Measurements from ENCODE around the gene KDM5C. TPM values are rescaled to one million over a fixed set of nuclear protein-coding genes. Genes with fewer than 3 reads are reported as not detected.

KDM5C gene
- total RNA-seq, 1 experiment from 2014 or later, result 89.8 TPM

DNA sequence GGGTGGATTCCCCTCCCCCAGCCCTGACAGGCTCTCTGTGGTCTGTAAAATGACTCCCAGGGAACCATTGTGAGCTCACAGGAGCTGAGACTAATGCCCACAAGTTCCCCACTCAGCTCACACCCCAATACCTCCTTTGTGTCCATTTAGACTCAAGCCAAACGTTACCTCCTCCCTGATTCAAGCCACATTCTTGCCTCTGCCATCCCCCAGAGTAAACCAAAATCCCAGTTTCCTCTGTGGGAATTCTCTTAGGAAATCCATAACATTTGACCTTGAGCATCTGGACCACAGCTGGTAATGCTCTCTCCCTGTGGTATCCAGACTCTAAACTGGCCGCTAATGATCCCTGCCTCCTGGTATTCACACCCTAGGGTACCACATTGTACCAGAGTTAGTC is 26.3 kb upstream of the KDM5C start:
- POLR2A ChIA-PET (ENCODE audit: unreplicated experiment), result no interaction called here
- H3K4me2 ChIP-seq (ENCODE audit: low read length), result no peak overlapping the region
- intact Hi-C loops (cut with micrococcal nuclease), result no loop called here
- H3K4me1 ChIP-seq (ENCODE audit: insufficient read depth, low read length), result no peaks in the 10 kb centered on the region; the same call in 1 of the 2 replicates
- CTCF ChIA-PET, result interaction anchor here (0.6 kb wide), 1 partner anchor 33 kb away, joined by 3 read pairs; no protein-coding TSS in a partner anchor
- no peaks in the 10 kb centered on the region for H3K9me3 ChIP-seq (ENCODE audit: low read length)
- H3K9ac ChIP-seq (ENCODE audit: low read length), result no peak overlapping the region
- no peak overlapping the region for H3K27ac ChIP-seq (ENCODE audit: low read length)
- no peak for DNase-seq
- H3K9me2 ChIP-seq (replicated peaks; ENCODE audit: low read length), result no peaks in the 10 kb centered on the region
- no TSS peak for BruUV-seq (replicated peaks)
- H2AFZ ChIP-seq (ENCODE audit: low read length), result no peak overlapping the region
- H3K4me3 ChIP-seq (ENCODE audit: low read length), result no peak overlapping the region
- H3K27me3 ChIP-seq (ENCODE audit: low read length), result no peaks in the 10 kb centered on the region
- TF ChIP-seq CTCF (conservative IDR thresholded peaks at IDR 0.05; ENCODE audit: low read depth, low read length) (no peak), EZH2phosphoT487 (IDR thresholded peaks at IDR 0.05; ENCODE audit: borderline replicate concordance, low read length) (no peak), EZH2 (IDR thresholded peaks at IDR 0.05; ENCODE audit: low read length, unreplicated experiment) (no peak)
- H3K79me2 ChIP-seq (ENCODE audit: low read length), result no peaks in the 10 kb centered on the region
- H3F3A ChIP-seq (ENCODE audit: low read length, unreplicated experiment), result no peaks in the 10 kb centered on the region
- no peaks in the 10 kb centered on the region for H4K20me1 ChIP-seq (ENCODE audit: low read length)
- no peak for ATAC-seq
- no peaks in the 10 kb centered on the region for H3K36me3 ChIP-seq (ENCODE audit: low read depth, low read length)

GRCh38 chrX:53250556-53250955 is 25.5 kb upstream of the KDM5C start:
- no peak overlapping the region for H3K9ac ChIP-seq (ENCODE audit: low read length)
- DNase-seq (no peak), ATAC-seq (no peak)
- H3K4me1 ChIP-seq (ENCODE audit: insufficient read depth, low read length), result no peaks in the 10 kb centered on the region; the same call in 1 of the 2 replicates
- ChIA-PET POLR2A (ENCODE audit: unreplicated experiment) (interaction anchor here (0.6 kb wide), 1 partner anchor 435 kb away, joined by 3 read pairs; no protein-coding TSS in a partner anchor), CTCF (no interaction called here)
- H4K20me1 ChIP-seq (ENCODE audit: low read length), result no peaks in the 10 kb centered on the region
- no peaks in the 10 kb centered on the region for H3K9me2 ChIP-seq (replicated peaks; ENCODE audit: low read length)
- no peak overlapping the region for H3K4me3 ChIP-seq (ENCODE audit: low read length)
- H3K9me3 ChIP-seq (ENCODE audit: low read length), result no peaks in the 10 kb centered on the region
- intact Hi-C loops (cut with micrococcal nuclease), result no loop called here
- H3K27ac ChIP-seq (ENCODE audit: low read length), result no peak overlapping the region
- H3K4me2 ChIP-seq (ENCODE audit: low read length), result no peak overlapping the region
- BruUV-seq (replicated peaks), result TSS peak; percentile 54
- no peaks in the 10 kb centered on the region for H3K79me2 ChIP-seq (ENCODE audit: low read length)
- TF ChIP-seq EZH2phosphoT487 (IDR thresholded peaks at IDR 0.05; ENCODE audit: borderline replicate concordance, low read length), result no peak
- no peak for TF ChIP-seq EZH2 (IDR thresholded peaks at IDR 0.05; ENCODE audit: low read length, unreplicated experiment)
- no peak for TF ChIP-seq CTCF (conservative IDR thresholded peaks at IDR 0.05; ENCODE audit: low read depth, low read length)
- H3K36me3 ChIP-seq (ENCODE audit: low read depth, low read length), result no peaks in the 10 kb centered on the region
- H3F3A ChIP-seq (ENCODE audit: low read length, unreplicated experiment), result no peaks in the 10 kb centered on the region
- no peak overlapping the region for H2AFZ ChIP-seq (ENCODE audit: low read length)
- no peaks in the 10 kb centered on the region for H3K27me3 ChIP-seq (ENCODE audit: low read length)

GRCh38 chrX:53249408-53250042 is 24.5 kb upstream of the KDM5C start:
- Histone ChIP-seq H3K79me2 (ENCODE audit: low read length) (no peaks in the 10 kb centered on the region), H3K9ac (ENCODE audit: low read length) (no peak overlapping the region), H3F3A (ENCODE audit: low read length, unreplicated experiment) (no peaks in the 10 kb centered on the region), H3K36me3 (ENCODE audit: low read depth, low read length) (no peaks in the 10 kb centered on the region), H3K27me3 (ENCODE audit: low read length) (no peaks in the 10 kb centered on the region), H3K4me3 (ENCODE audit: low read length) (no peak overlapping the region), H2AFZ (ENCODE audit: low read length) (no peak overlapping the region), H3K27ac (ENCODE audit: low read length) (no peak overlapping the region), H4K20me1 (ENCODE audit: low read length) (no peaks in the 10 kb centered on the region), H3K9me2 (replicated peaks; ENCODE audit: low read length) (no peaks in the 10 kb centered on the region), H3K4me2 (ENCODE audit: low read length) (no peak overlapping the region), H3K9me3 (ENCODE audit: low read length) (no peaks in the 10 kb centered on the region), H3K4me1 (ENCODE audit: insufficient read depth, low read length) (no peaks in the 10 kb centered on the region; the same call in 1 of the 2 replicates)
- ATAC-seq, result peak; percentile 54
- DNase-seq, result peak; percentile 44
- CTCF ChIA-PET, result no interaction called here
- BruUV-seq (replicated peaks), result no TSS peak
- POLR2A ChIA-PET (ENCODE audit: unreplicated experiment), result interaction anchor here (0.6 kb wide), 1 partner anchor 436 kb away, joined by 3 read pairs; no protein-coding TSS in a partner anchor
- TF ChIP-seq CTCF (conservative IDR thresholded peaks at IDR 0.05; ENCODE audit: low read depth, low read length) (peak; percentile 57; the same call in 1 of the 2 replicates), EZH2 (IDR thresholded peaks at IDR 0.05; ENCODE audit: low read length, unreplicated experiment) (no peak), EZH2phosphoT487 (IDR thresholded peaks at IDR 0.05; ENCODE audit: borderline replicate concordance, low read length) (no peak)
- intact Hi-C loops (cut with micrococcal nuclease), result loop anchor here (1.0 to 5.0 kb wide), 3 partner anchors 37 to 82 kb away; no protein-coding TSS in a partner anchor

All from PC-3 (cell line).